ENCODE measurements around the gene YTHDF1. TPM values are rescaled to one million over a fixed set of nuclear protein-coding genes. Genes with fewer than 3 reads are reported as not detected.

The YTHDF1 gene
- polyA plus RNA-seq, 4 donors, result 20.3 to 37.9 (median 22.9) TPM

DNA sequence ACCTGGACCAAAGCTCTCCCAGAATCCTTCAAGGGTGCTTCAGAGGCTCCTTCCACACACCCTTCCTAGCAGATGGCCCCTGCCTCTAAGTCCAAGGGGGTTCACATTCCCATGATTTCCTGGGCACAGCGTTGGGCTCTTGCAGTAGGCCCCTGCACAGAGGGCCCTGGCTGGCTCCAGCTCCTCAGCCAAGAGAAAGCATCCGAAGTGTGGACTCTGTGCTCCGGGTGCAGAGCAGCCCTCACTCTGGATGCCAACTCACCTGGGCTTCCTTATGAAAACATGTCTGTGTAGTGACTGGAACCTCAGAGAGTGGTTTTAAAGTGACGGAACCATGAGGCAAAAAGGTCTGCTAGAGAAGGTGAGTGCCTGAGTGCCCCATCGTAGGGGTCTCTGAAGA, 11.6 kb downstream of the YTHDF1 start:
- FAIRE-seq, result no peak
- Histone ChIP-seq H3K4me3 (ENCODE audit: low read depth in 1 of 3, low read length in 3 of 3) (no peak overlapping the region), H3K36me3 (ENCODE audit: control insufficient read depth in 3 of 3, insufficient read depth in 2 of 3, low read depth in 1 of 3, low read length in 3 of 3) (peaks cover 22 to 72% (median 26%) of the 10 kb centered on the region in 3 donors), H3K27ac (ENCODE audit: low read depth in 1 of 3, low read length in 2 of 3) (no peak overlapping the region), H3K27me3 (ENCODE audit: control insufficient read depth in 3 of 3, insufficient read depth in 3 of 3, low read length in 3 of 3) (no peaks in the 10 kb centered on the region), H3K4me1 (ENCODE audit: control insufficient read depth in 3 of 3, insufficient read depth in 2 of 3, low read depth in 1 of 3, low read length in 2 of 3) (no peaks in the 10 kb centered on the region), H3K9me3 (ENCODE audit: control insufficient read depth in 2 of 2, insufficient read depth in 1 of 2, low read depth in 1 of 2, low read length in 1 of 2) (no peaks in the 10 kb centered on the region)
- WGBS, 3 donors, result 89 to 91% (median 91%) methylated on average over 5 of the region's 5 CpGs
- DNase-seq, result no peak

DNA sequence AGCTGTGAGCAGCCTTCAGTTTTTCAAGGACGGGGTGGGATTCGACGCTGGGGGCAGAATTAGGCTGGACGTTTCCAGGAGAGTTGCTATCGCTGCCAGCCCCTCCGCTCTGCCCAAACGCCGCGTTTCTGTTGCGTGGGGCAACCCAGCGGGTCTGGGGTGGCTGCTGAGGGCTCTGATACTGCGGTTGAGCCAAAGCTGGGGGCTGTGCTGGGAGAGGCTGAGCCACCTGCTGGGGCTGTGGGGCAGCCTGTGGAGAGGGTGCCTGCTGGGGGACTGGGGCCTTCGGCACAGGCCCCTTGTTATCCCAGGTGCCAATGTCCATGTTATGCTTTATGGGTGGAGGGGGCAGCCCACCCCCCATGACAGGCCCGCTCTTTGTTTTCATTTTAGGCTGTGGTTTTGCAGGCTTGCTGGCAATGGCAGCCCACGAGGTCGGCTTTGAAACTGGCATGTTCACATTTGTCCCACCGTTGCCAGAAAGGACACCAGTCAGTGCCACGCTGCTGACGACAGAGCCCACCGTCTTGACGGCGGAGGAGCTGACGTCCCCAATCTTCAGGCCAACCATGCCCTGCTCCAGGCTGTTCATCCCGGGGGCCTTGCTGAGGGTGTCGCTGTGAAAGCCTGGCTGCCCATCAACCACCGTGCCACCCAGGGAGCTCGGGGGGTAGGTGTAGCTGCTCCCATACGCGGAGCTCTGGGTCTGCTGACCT, 13.0 kb downstream of the YTHDF1 start:
- Histone ChIP-seq H3K4me1 (ENCODE audit: control insufficient read depth in 3 of 3, insufficient read depth in 2 of 3, low read depth in 1 of 3, low read length in 2 of 3) (no peaks in the 10 kb centered on the region), H3K4me3 (ENCODE audit: low read depth in 1 of 3, low read length in 3 of 3) (no peak overlapping the region), H3K36me3 (ENCODE audit: control insufficient read depth in 3 of 3, insufficient read depth in 2 of 3, low read depth in 1 of 3, low read length in 3 of 3) (peaks cover 22 to 70% (median 22%) of the 10 kb centered on the region in 3 donors), H3K9me3 (ENCODE audit: control insufficient read depth in 2 of 2, insufficient read depth in 1 of 2, low read depth in 1 of 2, low read length in 1 of 2) (no peaks in the 10 kb centered on the region), H3K27me3 (ENCODE audit: control insufficient read depth in 3 of 3, insufficient read depth in 3 of 3, low read length in 3 of 3) (no peaks in the 10 kb centered on the region), H3K27ac (ENCODE audit: low read depth in 1 of 3, low read length in 2 of 3) (no peak overlapping the region)
- 93 to 96% (median 94%) methylated on average over 29 of the region's 29 CpGs for WGBS, 3 donors
- no peak for DNase-seq
- FAIRE-seq, result no peak

DNA sequence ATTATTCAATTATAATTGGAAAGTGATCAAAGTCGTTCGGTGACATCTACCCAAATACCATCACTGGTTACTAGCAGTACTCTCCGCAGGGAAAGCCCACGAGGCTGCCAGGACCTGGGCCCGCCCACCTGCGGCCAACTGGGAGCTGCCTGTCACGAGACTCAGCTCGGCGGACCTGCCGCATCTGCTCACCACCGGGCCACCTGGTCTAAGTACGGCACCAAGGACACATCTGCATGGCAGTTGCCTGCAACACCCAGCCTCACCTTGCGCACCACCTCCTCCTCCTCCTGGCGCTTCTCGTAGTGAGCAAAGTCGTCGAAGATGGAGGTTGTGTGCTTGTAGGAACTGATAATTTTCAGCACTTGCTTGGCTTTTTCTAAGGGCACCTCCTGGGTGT, 13.9 kb downstream of the YTHDF1 start:
- Histone ChIP-seq H3K4me1 (ENCODE audit: control insufficient read depth in 3 of 3, insufficient read depth in 2 of 3, low read depth in 1 of 3, low read length in 2 of 3) (no peaks in the 10 kb centered on the region), H3K27ac (ENCODE audit: low read depth in 1 of 3, low read length in 2 of 3) (no peak overlapping the region), H3K4me3 (ENCODE audit: low read depth in 1 of 3, low read length in 3 of 3) (no peak overlapping the region), H3K9me3 (ENCODE audit: control insufficient read depth in 2 of 2, insufficient read depth in 1 of 2, low read depth in 1 of 2, low read length in 1 of 2) (no peaks in the 10 kb centered on the region), H3K36me3 (ENCODE audit: control insufficient read depth in 3 of 3, insufficient read depth in 2 of 3, low read depth in 1 of 3, low read length in 3 of 3) (peaks cover 22 to 69% (median 22%) of the 10 kb centered on the region in 3 donors), H3K27me3 (ENCODE audit: control insufficient read depth in 3 of 3, insufficient read depth in 3 of 3, low read length in 3 of 3) (no peaks in the 10 kb centered on the region)
- FAIRE-seq (no peak), DNase-seq (no peak)
- WGBS, 3 donors, result 90 to 92% (median 92%) methylated on average over 17 of the region's 17 CpGs

DNA sequence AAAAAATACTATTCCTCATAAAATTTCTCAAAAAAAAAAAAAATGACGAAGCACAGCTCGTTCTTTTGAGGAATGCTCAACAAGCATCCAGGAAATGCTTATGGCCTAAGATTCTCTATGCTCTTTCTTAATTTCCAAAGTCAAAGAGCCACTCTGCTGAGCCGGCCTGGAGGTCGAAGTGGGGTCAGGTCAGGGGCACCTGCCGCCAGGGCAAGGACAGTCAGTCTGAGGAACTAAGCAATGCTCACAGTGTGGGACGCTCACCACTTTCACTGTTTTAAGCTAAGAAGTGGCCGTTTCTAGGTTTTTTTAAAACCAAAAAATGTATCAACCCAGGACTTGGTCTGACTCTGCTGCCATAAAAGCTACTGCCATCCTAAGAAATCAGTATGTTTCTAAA, 17.3 kb downstream of the YTHDF1 start:
- Histone ChIP-seq H3K27ac (ENCODE audit: low read depth in 1 of 3, low read length in 2 of 3) (no peak overlapping the region), H3K36me3 (ENCODE audit: control insufficient read depth in 3 of 3, insufficient read depth in 2 of 3, low read depth in 1 of 3, low read length in 3 of 3) (peaks cover 11 to 58% (median 23%) of the 10 kb centered on the region in 3 donors), H3K4me1 (ENCODE audit: control insufficient read depth in 3 of 3, insufficient read depth in 2 of 3, low read depth in 1 of 3, low read length in 2 of 3) (no peaks in the 10 kb centered on the region), H3K4me3 (ENCODE audit: low read depth in 1 of 3, low read length in 3 of 3) (no peak overlapping the region), H3K27me3 (ENCODE audit: control insufficient read depth in 3 of 3, insufficient read depth in 3 of 3, low read length in 3 of 3) (no peaks in the 10 kb centered on the region), H3K9me3 (ENCODE audit: control insufficient read depth in 2 of 2, insufficient read depth in 1 of 2, low read depth in 1 of 2, low read length in 1 of 2) (no peaks in the 10 kb centered on the region)
- FAIRE-seq (no peak), DNase-seq (no peak)
- WGBS, 3 donors, result 71 to 77% (median 73%) methylated on average over 7 of the region's 7 CpGs

DNA sequence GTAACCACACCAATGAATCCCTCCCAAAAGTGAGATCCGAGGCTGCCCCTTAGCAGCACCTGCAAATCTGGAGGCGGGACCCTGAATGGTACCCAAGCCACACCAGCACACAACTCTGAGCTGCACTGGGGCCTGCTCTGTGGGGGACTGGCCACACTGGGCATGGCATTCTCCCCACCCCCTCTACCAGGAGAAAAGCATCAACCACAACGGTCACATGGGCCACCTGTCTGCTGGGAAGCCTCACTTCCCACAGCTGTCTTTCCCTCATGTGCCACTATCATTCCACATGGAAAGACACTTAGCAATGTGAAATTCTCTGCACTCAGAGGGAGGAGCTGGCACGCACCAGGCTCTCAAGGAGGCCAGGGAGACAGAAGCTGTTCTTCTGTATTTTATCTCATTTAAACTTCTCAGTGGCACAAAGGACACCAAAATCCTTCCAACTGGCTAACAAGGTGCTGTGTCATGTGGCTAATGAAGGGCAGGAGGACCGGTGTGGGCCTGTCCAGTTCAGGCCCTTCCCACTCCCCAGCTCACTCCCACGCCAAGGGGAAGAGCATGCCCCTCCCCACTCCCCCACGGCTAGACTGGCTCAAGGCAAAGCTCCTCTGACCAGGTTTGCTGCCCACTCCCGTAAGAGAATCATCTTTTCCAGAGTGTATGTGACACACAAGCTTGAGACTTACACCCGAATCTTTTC, 19.0 kb downstream of the YTHDF1 start:
- Histone ChIP-seq H3K27ac (ENCODE audit: low read depth in 1 of 3, low read length in 2 of 3) (no peak overlapping the region), H3K4me1 (ENCODE audit: control insufficient read depth in 3 of 3, insufficient read depth in 2 of 3, low read depth in 1 of 3, low read length in 2 of 3) (no peaks in the 10 kb centered on the region), H3K9me3 (ENCODE audit: control insufficient read depth in 2 of 2, insufficient read depth in 1 of 2, low read depth in 1 of 2, low read length in 1 of 2) (no peaks in the 10 kb centered on the region), H3K4me3 (ENCODE audit: low read depth in 1 of 3, low read length in 3 of 3) (no peak overlapping the region), H3K36me3 (ENCODE audit: control insufficient read depth in 3 of 3, insufficient read depth in 2 of 3, low read depth in 1 of 3, low read length in 3 of 3) (peaks cover 4 to 41% (median 6%) of the 10 kb centered on the region in 3 donors), H3K27me3 (ENCODE audit: control insufficient read depth in 3 of 3, insufficient read depth in 3 of 3, low read length in 3 of 3) (no peaks in the 10 kb centered on the region)
- WGBS, 3 donors, result 78 to 86% (median 80%) methylated on average over 9 of the region's 9 CpGs
- no peak for FAIRE-seq
- no peak for DNase-seq

DNA sequence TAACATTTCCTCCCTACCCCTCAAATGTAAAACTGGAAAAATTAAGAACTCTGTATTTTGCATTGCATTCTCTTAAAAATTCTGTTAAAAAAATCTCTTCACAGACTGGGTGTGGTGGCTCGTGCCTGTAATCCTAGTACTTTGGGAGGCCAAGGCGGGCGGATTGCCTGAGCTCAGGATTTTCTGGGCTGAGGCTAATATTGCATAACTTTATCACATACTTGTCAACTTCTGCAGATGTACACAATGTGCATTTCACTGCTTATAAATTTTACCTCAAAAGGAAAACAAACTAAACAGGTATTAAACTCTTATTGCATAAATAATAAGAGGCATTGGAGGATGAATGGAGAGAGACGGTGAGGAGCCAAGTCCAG, 21.1 kb downstream of the YTHDF1 start:
- WGBS, 3 donors, result 85 to 92% (median 91%) methylated on average over 4 of the region's 4 CpGs
- FAIRE-seq (no peak), DNase-seq (no peak)
- Histone ChIP-seq H3K9me3 (ENCODE audit: control insufficient read depth in 2 of 2, insufficient read depth in 1 of 2, low read depth in 1 of 2, low read length in 1 of 2) (no peaks in the 10 kb centered on the region), H3K27ac (ENCODE audit: low read depth in 1 of 3, low read length in 2 of 3) (no peak overlapping the region), H3K36me3 (ENCODE audit: control insufficient read depth in 3 of 3, insufficient read depth in 2 of 3, low read depth in 1 of 3, low read length in 3 of 3) (peaks cover 4 to 33% (median 5%) of the 10 kb centered on the region in 3 donors), H3K4me3 (ENCODE audit: low read depth in 1 of 3, low read length in 3 of 3) (no peak overlapping the region), H3K4me1 (ENCODE audit: control insufficient read depth in 3 of 3, insufficient read depth in 2 of 3, low read depth in 1 of 3, low read length in 2 of 3) (no peaks in the 10 kb centered on the region), H3K27me3 (ENCODE audit: control insufficient read depth in 3 of 3, insufficient read depth in 3 of 3, low read length in 3 of 3) (no peaks in the 10 kb centered on the region)

DNA sequence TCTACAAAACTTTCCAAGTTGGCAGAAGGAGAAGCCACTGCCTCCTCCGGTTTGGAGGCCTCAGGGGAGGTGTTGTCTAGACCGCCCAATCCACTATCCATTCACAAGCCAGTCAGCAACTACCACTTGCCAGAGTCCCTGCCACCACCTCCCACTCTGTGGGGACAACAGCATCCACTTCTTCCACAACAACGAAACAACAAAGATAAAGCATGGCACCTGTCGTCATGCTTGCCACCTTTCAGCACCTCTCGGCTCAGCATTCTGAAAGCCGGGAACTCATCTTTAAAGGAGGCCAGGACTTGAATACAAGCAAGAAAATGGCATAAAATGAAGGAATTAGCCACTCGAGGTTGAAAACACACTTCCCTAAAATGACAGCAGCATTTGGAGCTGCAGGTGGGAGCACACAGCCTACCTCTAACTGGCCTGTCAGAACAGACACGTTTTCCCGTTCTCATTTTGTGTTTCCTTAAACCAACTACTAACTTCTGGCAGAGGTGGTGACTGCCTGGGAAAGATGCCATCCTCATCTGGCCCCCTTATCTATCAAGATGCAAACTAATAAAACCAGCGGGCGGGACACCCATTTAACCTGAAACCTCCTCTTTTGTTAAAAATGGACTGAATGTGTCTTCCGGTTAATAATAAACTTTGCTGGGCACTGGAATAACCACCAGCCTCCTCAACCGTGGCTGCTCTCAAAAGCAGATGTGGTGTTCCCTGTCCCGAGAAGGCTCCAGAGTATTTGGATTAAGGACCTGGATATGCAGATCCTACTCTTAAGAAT, 21.7 kb downstream of the YTHDF1 start:
- no peak for FAIRE-seq
- H3K27me3 ChIP-seq (ENCODE audit: control insufficient read depth in 3 of 3, insufficient read depth in 3 of 3, low read length in 3 of 3), result no peaks in the 10 kb centered on the region
- no peak overlapping the region for H3K4me3 ChIP-seq (ENCODE audit: low read depth in 1 of 3, low read length in 3 of 3)
- 65 to 79% (median 69%) methylated on average over 14 of the region's 14 CpGs for WGBS, 3 donors
- no peak for DNase-seq
- H3K27ac ChIP-seq (ENCODE audit: low read depth in 1 of 3, low read length in 2 of 3), result no peak overlapping the region
- H3K9me3 ChIP-seq (ENCODE audit: control insufficient read depth in 2 of 2, insufficient read depth in 1 of 2, low read depth in 1 of 2, low read length in 1 of 2), result no peaks in the 10 kb centered on the region
- H3K4me1 ChIP-seq (ENCODE audit: control insufficient read depth in 3 of 3, insufficient read depth in 2 of 3, low read depth in 1 of 3, low read length in 2 of 3), result no peaks in the 10 kb centered on the region
- H3K36me3 ChIP-seq (ENCODE audit: control insufficient read depth in 3 of 3, insufficient read depth in 2 of 3, low read depth in 1 of 3, low read length in 3 of 3), result peaks cover 4 to 29% (median 5%) of the 10 kb centered on the region in 3 donors

DNA sequence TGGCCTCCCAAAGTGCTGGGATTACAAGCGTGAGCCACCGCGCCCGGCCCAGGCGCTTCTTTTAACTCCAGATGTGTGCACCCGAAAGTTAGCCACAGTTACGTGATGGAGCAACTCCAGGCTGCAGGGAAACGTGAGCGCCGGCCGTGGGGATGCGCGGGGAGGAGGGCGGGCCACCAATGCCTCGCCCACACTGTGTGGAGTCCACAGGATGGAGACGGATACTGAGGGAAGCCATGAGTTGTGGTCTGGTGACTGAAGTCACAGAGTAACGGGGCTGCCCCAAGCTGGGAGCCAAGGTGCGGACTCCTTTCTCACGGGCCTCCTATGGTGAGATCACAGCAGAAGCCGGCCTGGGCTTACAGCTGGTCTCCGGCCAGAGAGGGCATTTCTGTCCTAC, 23.2 kb downstream of the YTHDF1 start:
- H3K4me3 ChIP-seq (ENCODE audit: low read depth in 1 of 3, low read length in 3 of 3), result no peak overlapping the region
- H3K9me3 ChIP-seq (ENCODE audit: control insufficient read depth in 2 of 2, insufficient read depth in 1 of 2, low read depth in 1 of 2, low read length in 1 of 2), result no peaks in the 10 kb centered on the region
- no peak for DNase-seq
- H3K36me3 ChIP-seq (ENCODE audit: control insufficient read depth in 3 of 3, insufficient read depth in 2 of 3, low read depth in 1 of 3, low read length in 3 of 3), result peaks cover 4 to 24% (median 5%) of the 10 kb centered on the region in 3 donors
- WGBS, 3 donors, result 89 to 93% (median 93%) methylated on average over 21 of the region's 21 CpGs
- no peak for FAIRE-seq
- H3K4me1 ChIP-seq (ENCODE audit: control insufficient read depth in 3 of 3, insufficient read depth in 2 of 3, low read depth in 1 of 3, low read length in 2 of 3), result no peaks in the 10 kb centered on the region
- H3K27me3 ChIP-seq (ENCODE audit: control insufficient read depth in 3 of 3, insufficient read depth in 3 of 3, low read length in 3 of 3), result no peaks in the 10 kb centered on the region
- no peak overlapping the region for H3K27ac ChIP-seq (ENCODE audit: low read depth in 1 of 3, low read length in 2 of 3)

Measured in small intestine (tissue), 7 donors.